HepG2 (cell line): ENCODE measurements around the gene SNAPIN. TPM values are rescaled to one million over a fixed set of nuclear protein-coding genes. Genes with fewer than 3 reads are reported as not detected.
A peak's percentile ranks its signal among the peaks of the same experiment; 100 is the strongest.

Source experiments
- ARNT2 ChIP-seq: sonication (generic); formaldehyde crosslinking; IDR thresholded peaks from 2 replicates; pipeline ENCODE4 v1.8.0; 2022; ENCODE audit warnings: mild to moderate bottlenecking, low read depth, missing genetic modification reagents, moderate library complexity
- EP300 ChIP-seq, 3 experiments: sonication (generic) in 1 of 3; formaldehyde crosslinking in 1 of 3; IDR thresholded peaks; 2 replicates each; pipeline versions ENCODE4 v1.5.1 to v1.6.1; 2011 to 2020; ENCODE audit warnings: low read depth in 2 of 3, low read length in 2 of 3, borderline replicate concordance in 1 of 3, improper control_type of control experiment in 1 of 3, mild to moderate bottlenecking in 1 of 3, missing genetic modification reagents in 1 of 3, moderate library complexity in 1 of 3
- GTF3A ChIP-seq: sonication (generic); formaldehyde crosslinking; conservative IDR thresholded peaks from 2 replicates; pipeline ENCODE4 v1.4.0; 2020; ENCODE audit warnings: mild to moderate bottlenecking, missing genetic modification reagents
- MAZ ChIP-seq, 2 experiments: sonication (generic) in 1 of 2; formaldehyde crosslinking in 1 of 2; IDR thresholded peaks; 2 replicates each; pipeline versions ENCODE4 v1.5.0 to v1.6.1; 2012 to 2020; ENCODE audit warnings: low read depth in 2 of 2, mild to moderate bottlenecking in 2 of 2, borderline replicate concordance in 1 of 2, improper control_type of control experiment in 1 of 2, low read length in 1 of 2, missing genetic modification reagents in 1 of 2, moderate library complexity in 1 of 2
- MBD4 ChIP-seq: IDR thresholded peaks from 2 replicates; pipeline ENCODE4 v1.6.1; 2012; ENCODE audit warnings: low read length, inconsistent platforms, borderline replicate concordance
- MXI1 ChIP-seq: IDR thresholded peaks from 3 replicates; pipeline ENCODE4 v1.6.1; 2012; ENCODE audit warnings: low read depth, low read length, inconsistent platforms, borderline replicate concordance
- RARA ChIP-seq: IDR thresholded peaks from 2 replicates; pipeline ENCODE4 v1.6.1; 2016; ENCODE audit warnings: missing genetic modification reagents, missing compliant biosample characterization
- RBFOX2 ChIP-seq: fragments of 200-400 bp; formaldehyde crosslinking; IDR thresholded peaks from 2 replicates; pipeline ENCODE4 v1.6.1; 2017; ENCODE audit warnings: low read depth, mild to moderate bottlenecking, low read length
- SAP130 ChIP-seq: IDR thresholded peaks from 2 replicates; pipeline ENCODE4 v1.6.1; 2016; ENCODE audit warnings: low read depth
- SOX5 ChIP-seq: IDR thresholded peaks from 2 replicates; pipeline ENCODE4 v1.6.1; 2016; ENCODE audit warnings: borderline replicate concordance
- ZBTB42 ChIP-seq: sonication (generic); formaldehyde crosslinking; IDR thresholded peaks from 2 replicates; pipeline ENCODE4 v1.5.0; 2020; ENCODE audit warnings: mild to moderate bottlenecking, missing genetic modification reagents
- ZNF235 ChIP-seq: sonication (generic); formaldehyde crosslinking; IDR thresholded peaks from 2 replicates; pipeline ENCODE4 v1.8.1; 2023; ENCODE audit warnings: mild to moderate bottlenecking, missing genetic modification reagents, borderline replicate concordance
- ZNF432 ChIP-seq: sonication (generic); formaldehyde crosslinking; IDR thresholded peaks from 2 replicates; pipeline ENCODE4 v1.5.0; 2020; ENCODE audit warnings: missing genetic modification reagents, mild to moderate bottlenecking, borderline replicate concordance
- ZNF615 ChIP-seq: sonication (generic); formaldehyde crosslinking; IDR thresholded peaks from 2 replicates; pipeline ENCODE4 v1.5.0; 2020; ENCODE audit warnings: mild to moderate bottlenecking, missing genetic modification reagents, borderline replicate concordance
- ZNF747 ChIP-seq: sonication (generic); formaldehyde crosslinking; IDR thresholded peaks from 2 replicates; pipeline ENCODE4 v1.8.1; 2023; ENCODE audit warnings: missing genetic modification reagents, mild to moderate bottlenecking, borderline replicate concordance
- polyA plus RNA-seq, 8 experiments: library from polyadenylated mRNA; depleted of rRNA in 3 of 8; stranded (reverse) in 7 of 8; unstranded in 1 of 8; fragments of >200 nt; fragmentation: Illumina TruSeq in 4 of 8; extraction: Trizol in 4 of 8; gene quantifications; 2 replicates each; pipeline versions ENCODE4 v1.2.1 to v1.2.3, GENCODE V29; 2011 to 2016; ENCODE audit warnings: low read depth in 4 of 8, missing spikeins in 1 of 8, mixed read lengths in 1 of 8; ENCODE audit not compliant: insufficient read depth in 1 of 8
- total RNA-seq, 5 experiments: library from RNA; depleted of rRNA; stranded (reverse); fragments of >200 nt; fragmentation: Illumina TruSeq; extraction: Trizol; gene quantifications; 2 replicates each; pipeline ENCODE4 v1.2.3, GENCODE V29; 2016; ENCODE audit warnings: low read depth in 1 of 5
- TF ChIP-seq, protein P1 (sequence below): sonication (generic); formaldehyde crosslinking; IDR thresholded peaks from 2 replicates; pipeline ENCODE4 v1.4.0; 2020; ENCODE audit warnings: missing genetic modification reagents
- TF ChIP-seq, protein P2 (sequence below): sonication (generic); formaldehyde crosslinking; IDR thresholded peaks from 2 replicates; pipeline ENCODE4 v1.4.0; 2020; ENCODE audit warnings: missing genetic modification reagents
- TF ChIP-seq, protein P3 (sequence below): sonication (generic); formaldehyde crosslinking; IDR thresholded peaks from 2 replicates; pipeline ENCODE4 v1.5.1; 2020; ENCODE audit warnings: missing genetic modification reagents, mild to moderate bottlenecking, borderline replicate concordance

Gene SNAPIN
- total and polyA plus RNA-seq, 2 of the 13 experiments (the other 11 are each of a cell fraction or from before 2014, with no cell fraction given) = 23.9 to 25.7 TPM

DNA sequence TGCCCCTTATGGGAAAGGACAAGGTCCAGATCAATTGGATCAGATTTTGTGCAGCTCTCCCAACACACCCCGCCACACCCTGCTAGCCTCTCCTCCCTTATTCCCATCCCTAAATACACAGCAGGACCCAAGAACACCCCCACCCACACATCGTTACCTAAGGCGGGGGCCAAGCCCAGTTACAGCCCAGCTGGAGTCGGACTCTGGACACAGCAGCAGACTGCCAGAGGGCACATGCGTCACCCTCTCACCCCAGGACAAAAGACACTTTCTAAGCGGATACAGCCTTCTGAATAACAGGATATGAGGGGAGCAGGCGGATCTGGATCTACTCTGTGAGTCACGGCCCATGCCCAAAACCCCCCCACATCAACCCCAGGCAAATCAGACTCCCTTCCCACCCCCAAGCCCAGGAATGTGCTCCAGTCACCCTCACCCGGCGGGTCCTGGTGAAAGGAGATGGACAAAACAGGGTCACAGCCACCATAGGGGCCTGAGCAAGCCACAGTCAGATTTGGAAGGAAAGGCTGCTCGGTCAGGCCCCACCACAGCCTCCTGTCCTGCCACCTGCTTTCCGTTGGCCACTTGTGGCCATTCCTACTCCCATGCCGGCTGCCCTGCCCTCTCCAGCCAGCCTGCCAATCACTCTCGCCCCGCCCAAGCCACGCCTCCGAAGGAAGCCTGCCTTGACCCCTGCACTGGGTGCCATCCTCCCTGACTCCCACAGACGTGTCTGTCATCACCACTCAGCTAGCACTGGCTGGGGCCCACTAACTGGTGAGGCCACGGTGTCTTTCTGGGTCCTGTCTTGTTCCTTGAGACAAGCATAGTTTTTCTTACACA is 49.5 kb upstream of the SNAPIN start (continued):
- TF ChIP-seq, protein P1, sequence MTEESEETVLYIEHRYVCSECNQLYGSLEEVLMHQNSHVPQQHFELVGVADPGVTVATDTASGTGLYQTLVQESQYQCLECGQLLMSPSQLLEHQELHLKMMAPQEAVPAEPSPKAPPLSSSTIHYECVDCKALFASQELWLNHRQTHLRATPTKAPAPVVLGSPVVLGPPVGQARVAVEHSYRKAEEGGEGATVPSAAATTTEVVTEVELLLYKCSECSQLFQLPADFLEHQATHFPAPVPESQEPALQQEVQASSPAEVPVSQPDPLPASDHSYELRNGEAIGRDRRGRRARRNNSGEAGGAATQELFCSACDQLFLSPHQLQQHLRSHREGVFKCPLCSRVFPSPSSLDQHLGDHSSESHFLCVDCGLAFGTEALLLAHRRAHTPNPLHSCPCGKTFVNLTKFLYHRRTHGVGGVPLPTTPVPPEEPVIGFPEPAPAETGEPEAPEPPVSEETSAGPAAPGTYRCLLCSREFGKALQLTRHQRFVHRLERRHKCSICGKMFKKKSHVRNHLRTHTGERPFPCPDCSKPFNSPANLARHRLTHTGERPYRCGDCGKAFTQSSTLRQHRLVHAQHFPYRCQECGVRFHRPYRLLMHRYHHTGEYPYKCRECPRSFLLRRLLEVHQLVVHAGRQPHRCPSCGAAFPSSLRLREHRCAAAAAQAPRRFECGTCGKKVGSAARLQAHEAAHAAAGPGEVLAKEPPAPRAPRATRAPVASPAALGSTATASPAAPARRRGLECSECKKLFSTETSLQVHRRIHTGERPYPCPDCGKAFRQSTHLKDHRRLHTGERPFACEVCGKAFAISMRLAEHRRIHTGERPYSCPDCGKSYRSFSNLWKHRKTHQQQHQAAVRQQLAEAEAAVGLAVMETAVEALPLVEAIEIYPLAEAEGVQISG = peak; percentile 30; the same call in 1 of the 2 replicates
- peak; percentile 84 for TF ChIP-seq SAP130 (CRISPR knock-in tag)
- TF ChIP-seq MXI1 = peak; percentile 28; the same call in 1 of the 3 replicates
- no peak for TF ChIP-seq ZNF432 (CRISPR knock-in tag)
- peak; percentile 24; the same call in 1 of the 2 replicates for TF ChIP-seq ARNT2
- TF ChIP-seq GTF3A (CRISPR knock-in tag) = 0 out of 2 replicates have a peak, but pooled peaks have one; percentile 33
- TF ChIP-seq ZBTB42 = 0 out of 2 replicates have a peak, but pooled peaks have one; percentile 34
- TF ChIP-seq MAZ (IDR thresholded peaks at IDR 0.05; ENCODE audit: borderline replicate concordance, low read depth, low read length) = peak; percentile 48; the same call in 1 of the 2 replicates
- peak; percentile 64; the same call in 1 of the 2 replicates for TF ChIP-seq MAZ (CRISPR knock-in tag; IDR thresholded peaks at IDR 0.05; ENCODE audit: low read depth)
- TF ChIP-seq, protein P2, sequence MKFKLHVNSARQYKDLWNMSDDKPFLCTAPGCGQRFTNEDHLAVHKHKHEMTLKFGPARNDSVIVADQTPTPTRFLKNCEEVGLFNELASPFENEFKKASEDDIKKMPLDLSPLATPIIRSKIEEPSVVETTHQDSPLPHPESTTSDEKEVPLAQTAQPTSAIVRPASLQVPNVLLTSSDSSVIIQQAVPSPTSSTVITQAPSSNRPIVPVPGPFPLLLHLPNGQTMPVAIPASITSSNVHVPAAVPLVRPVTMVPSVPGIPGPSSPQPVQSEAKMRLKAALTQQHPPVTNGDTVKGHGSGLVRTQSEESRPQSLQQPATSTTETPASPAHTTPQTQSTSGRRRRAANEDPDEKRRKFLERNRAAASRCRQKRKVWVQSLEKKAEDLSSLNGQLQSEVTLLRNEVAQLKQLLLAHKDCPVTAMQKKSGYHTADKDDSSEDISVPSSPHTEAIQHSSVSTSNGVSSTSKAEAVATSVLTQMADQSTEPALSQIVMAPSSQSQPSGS = 0 out of 2 replicates have a peak, but pooled peaks have one; percentile 10
- TF ChIP-seq EP300 (IDR thresholded peaks at IDR 0.05; ENCODE audit: low read depth in 2 of 2, low read length in 2 of 2) = peak; percentile 14 to 55; a peak in 3 of 4 replicates
- TF ChIP-seq EP300 (CRISPR knock-in tag; IDR thresholded peaks at IDR 0.05; ENCODE audit: borderline replicate concordance) = peak; percentile 54; the same call in 1 of the 2 replicates
- TF ChIP-seq ZNF615 (CRISPR knock-in tag) = no peak; the same call in 1 of the 2 replicates
- no peak for TF ChIP-seq MBD4
- TF ChIP-seq SOX5 (CRISPR knock-in tag) = peak; percentile 67; the same call in 1 of the 2 replicates
- no peak for TF ChIP-seq ZNF235 (CRISPR knock-in tag)
- peak; percentile 79 for TF ChIP-seq RARA (CRISPR knock-in tag)
- TF ChIP-seq ZNF747 (CRISPR knock-in tag) = peak; percentile 73
- TF ChIP-seq, protein P3, sequence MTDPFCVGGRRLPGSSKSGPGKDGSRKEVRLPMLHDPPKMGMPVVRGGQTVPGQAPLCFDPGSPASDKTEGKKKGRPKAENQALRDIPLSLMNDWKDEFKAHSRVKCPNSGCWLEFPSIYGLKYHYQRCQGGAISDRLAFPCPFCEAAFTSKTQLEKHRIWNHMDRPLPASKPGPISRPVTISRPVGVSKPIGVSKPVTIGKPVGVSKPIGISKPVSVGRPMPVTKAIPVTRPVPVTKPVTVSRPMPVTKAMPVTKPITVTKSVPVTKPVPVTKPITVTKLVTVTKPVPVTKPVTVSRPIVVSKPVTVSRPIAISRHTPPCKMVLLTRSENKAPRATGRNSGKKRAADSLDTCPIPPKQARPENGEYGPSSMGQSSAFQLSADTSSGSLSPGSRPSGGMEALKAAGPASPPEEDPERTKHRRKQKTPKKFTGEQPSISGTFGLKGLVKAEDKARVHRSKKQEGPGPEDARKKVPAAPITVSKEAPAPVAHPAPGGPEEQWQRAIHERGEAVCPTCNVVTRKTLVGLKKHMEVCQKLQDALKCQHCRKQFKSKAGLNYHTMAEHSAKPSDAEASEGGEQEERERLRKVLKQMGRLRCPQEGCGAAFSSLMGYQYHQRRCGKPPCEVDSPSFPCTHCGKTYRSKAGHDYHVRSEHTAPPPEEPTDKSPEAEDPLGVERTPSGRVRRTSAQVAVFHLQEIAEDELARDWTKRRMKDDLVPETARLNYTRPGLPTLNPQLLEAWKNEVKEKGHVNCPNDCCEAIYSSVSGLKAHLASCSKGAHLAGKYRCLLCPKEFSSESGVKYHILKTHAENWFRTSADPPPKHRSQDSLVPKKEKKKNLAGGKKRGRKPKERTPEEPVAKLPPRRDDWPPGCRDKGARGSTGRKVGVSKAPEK (CRISPR knock-in tag) = no peak
- TF ChIP-seq RBFOX2 = peak; percentile 67
